HEK293T (cell line): ENCODE measurements around the gene COMMD9.

Experiments
- CTCF ChIA-PET: fragments of 350-600 bp; formaldehyde crosslinking; extraction: SDS; loops from one replicate; lab custom pipeline; 2021; ENCODE audit warnings: antibody characterized with exemption, inconsistent platforms; lab: Yijun Ruan, JAX
- POLR2A ChIA-PET: fragments of 350-600 bp; formaldehyde crosslinking; extraction: SDS; loops from one replicate; lab custom pipeline; 2020; ENCODE audit warnings: antibody characterized with exemption, inconsistent platforms; lab: Yijun Ruan, JAX
- DNase-seq: peaks from one replicate; pipeline ENCODE4 v3.0.0; 2012; ENCODE audit warnings: mixed read lengths; ENCODE audit errors: extremely low spot score
- ARNT ChIP-seq: fragments of 450-650 bp; IDR thresholded peaks from 2 replicates; pipeline ENCODE4 v1.6.1; 2017; ENCODE audit warnings: mild to moderate bottlenecking
- BHLHE40 ChIP-seq: fragments of 450-650 bp; IDR thresholded peaks from 2 replicates; pipeline ENCODE4 v1.6.1; 2016; ENCODE audit warnings: mild to moderate bottlenecking, moderate library complexity, borderline replicate concordance
- CTBP1 ChIP-seq: fragments of 450-650 bp; IDR thresholded peaks from 2 replicates; pipeline ENCODE4 v1.6.1; 2016; ENCODE audit warnings: borderline replicate concordance
- ELF4 ChIP-seq: fragments of 450-650 bp; IDR thresholded peaks from 2 replicates; pipeline ENCODE4 v1.6.1; 2017; ENCODE audit warnings: antibody characterized with exemption
- FOXA1 ChIP-seq: fragments of 450-650 bp; IDR thresholded peaks from 2 replicates; pipeline ENCODE4 v1.6.1; 2016; ENCODE audit warnings: mild to moderate bottlenecking
- FOXK2 ChIP-seq: fragments of 450-650 bp; IDR thresholded peaks from 2 replicates; pipeline ENCODE4 v1.6.1; 2016; ENCODE audit warnings: mild to moderate bottlenecking
- FOXM1 ChIP-seq: fragments of 450-650 bp; IDR thresholded peaks from 2 replicates; pipeline ENCODE4 v1.6.1; 2017; ENCODE audit warnings: mild to moderate bottlenecking, borderline replicate concordance
- HDGF ChIP-seq: fragments of 450-650 bp; IDR thresholded peaks from 2 replicates; pipeline ENCODE4 v1.6.1; 2017; ENCODE audit warnings: antibody characterized with exemption, borderline replicate concordance
- L3MBTL2 ChIP-seq: fragments of 450-650 bp; conservative IDR thresholded peaks from 2 replicates; pipeline ENCODE4 v1.6.1; 2016; ENCODE audit warnings: mild to moderate bottlenecking
- LEF1 ChIP-seq: fragments of 450-650 bp; IDR thresholded peaks from 2 replicates; pipeline ENCODE4 v1.6.1; 2017; ENCODE audit warnings: mild to moderate bottlenecking, borderline replicate concordance
- NFRKB ChIP-seq: fragments of 450-650 bp; IDR thresholded peaks from 2 replicates; pipeline ENCODE4 v1.6.1; 2016; ENCODE audit warnings: mild to moderate bottlenecking, moderate library complexity
- PKNOX1 ChIP-seq: fragments of 450-650 bp; IDR thresholded peaks from 2 replicates; pipeline ENCODE4 v1.6.1; 2016
- SP1 ChIP-seq: fragments of 450-650 bp; IDR thresholded peaks from 2 replicates; pipeline ENCODE4 v1.6.1; 2017
- SUZ12 ChIP-seq: fragments of 450-650 bp; IDR thresholded peaks from 2 replicates; pipeline ENCODE4 v1.6.1; 2016; ENCODE audit warnings: mild to moderate bottlenecking
- TARDBP ChIP-seq: fragments of 450-650 bp; IDR thresholded peaks from 2 replicates; pipeline ENCODE4 v1.6.1; 2016
- ZNF384 ChIP-seq: fragments of 450-650 bp; IDR thresholded peaks from 2 replicates; pipeline ENCODE4 v1.6.1; 2016

COMMD9 gene

GRCh38 chr11:36312611-36313472 is 23.6 kb upstream of the COMMD9 start:
- DNase-seq, result no peak
- POLR2A ChIA-PET, result no interaction called here
- TF ChIP-seq SP1 (no peak), TARDBP (no peak), ELF4 (no peak), LEF1 (no peak), CTBP1 (no peak), ZNF384 (no peak), FOXK2 (no peak), SUZ12 (no peak)
- CTCF ChIA-PET, result no interaction called here

GRCh38 chr11:36311926-36312595 is 22.8 kb upstream of the COMMD9 start:
- DNase-seq, result no peak
- POLR2A ChIA-PET, result no interaction called here
- TF ChIP-seq ELF4 (no peak), SUZ12 (no peak), PKNOX1 (no peak), FOXK2 (no peak), L3MBTL2 (no peak), FOXA1 (no peak), ZNF384 (no peak), HDGF (no peak), SP1 (no peak)
- CTCF ChIA-PET, result no interaction called here

GRCh38 chr11:36309779-36310178 is 20.6 kb upstream of the COMMD9 start:
- TF ChIP-seq ZNF384 (no peak), TARDBP (no peak), ELF4 (no peak), CTBP1 (no peak), FOXK2 (no peak), LEF1 (no peak), PKNOX1 (no peak), SUZ12 (no peak), HDGF (no peak), FOXA1 (no peak), SP1 (no peak), BHLHE40 (no peak), ARNT (no peak), FOXM1 (no peak), NFRKB (no peak), L3MBTL2 (no peak)
- ChIA-PET POLR2A (no interaction called here), CTCF (no interaction called here)

GRCh38 chr11:36308577-36308976 is 19.4 kb upstream of the COMMD9 start:
- ChIA-PET POLR2A (no interaction called here), CTCF (no interaction called here)

More at GRCh38 chr11:36309779-36310178, 20.6 kb upstream of the COMMD9 start:
- no peak for DNase-seq

GRCh38 chr11:36306888-36307287 is 17.7 kb upstream of the COMMD9 start:
- TF ChIP-seq HDGF (no peak), PKNOX1 (no peak), CTBP1 (no peak), FOXA1 (no peak), SUZ12 (no peak)
- no peak for DNase-seq
- CTCF ChIA-PET, result no interaction called here
- POLR2A ChIA-PET, result no interaction called here

More at GRCh38 chr11:36308577-36308976, 19.4 kb upstream of the COMMD9 start:
- no peak for DNase-seq
- no peak for TF ChIP-seq ELF4
- TF ChIP-seq HDGF, result no peak
- no peak for TF ChIP-seq FOXM1
- no peak for TF ChIP-seq LEF1
- TF ChIP-seq BHLHE40, result no peak
- no peak for TF ChIP-seq PKNOX1
- TF ChIP-seq ARNT, result no peak
- TF ChIP-seq FOXA1, result no peak
- no peak for TF ChIP-seq L3MBTL2
- no peak for TF ChIP-seq SUZ12
- TF ChIP-seq SP1, result no peak
- TF ChIP-seq NFRKB, result no peak
- no peak for TF ChIP-seq TARDBP

GRCh38 chr11:36305047-36305446 is 15.8 kb upstream of the COMMD9 start:
- no peak for DNase-seq
- TF ChIP-seq FOXA1 (no peak), HDGF (no peak), CTBP1 (no peak), SP1 (no peak), L3MBTL2 (no peak), BHLHE40 (no peak), SUZ12 (no peak), ARNT (no peak), NFRKB (no peak), ZNF384 (no peak), ELF4 (no peak), TARDBP (no peak), FOXM1 (no peak), FOXK2 (no peak), LEF1 (no peak), PKNOX1 (no peak)
- ChIA-PET CTCF (no interaction called here), POLR2A (no interaction called here)
